ENCODE results near the gene ATAD5.
"Not testable (repeated sequence)": the region's sequence is repeated elsewhere in the genome, so short reads cannot be mapped to it uniquely, and the experiment has no call there.

ATAD5 gene

GRCh38 chr17:30807896-30808295 is 23.9 kb upstream of the ATAD5 start:
- no peak for DNase-seq (ENCODE audit: extremely low read depth, insufficient read length)
- Histone ChIP-seq H3K27me3 (replicated peaks; ENCODE audit: control insufficient read depth, insufficient read depth, low read length) (no peaks in the 10 kb centered on the region), H3K4me3 (replicated peaks; ENCODE audit: low read depth, low read length) (no peak overlapping the region), H3K36me3 (ENCODE audit: control insufficient read depth, insufficient read depth, low read length) (peaks cover 2% of the 10 kb centered on the region; the same call in 1 of the 2 replicates)
- TF ChIP-seq, protein P1, sequence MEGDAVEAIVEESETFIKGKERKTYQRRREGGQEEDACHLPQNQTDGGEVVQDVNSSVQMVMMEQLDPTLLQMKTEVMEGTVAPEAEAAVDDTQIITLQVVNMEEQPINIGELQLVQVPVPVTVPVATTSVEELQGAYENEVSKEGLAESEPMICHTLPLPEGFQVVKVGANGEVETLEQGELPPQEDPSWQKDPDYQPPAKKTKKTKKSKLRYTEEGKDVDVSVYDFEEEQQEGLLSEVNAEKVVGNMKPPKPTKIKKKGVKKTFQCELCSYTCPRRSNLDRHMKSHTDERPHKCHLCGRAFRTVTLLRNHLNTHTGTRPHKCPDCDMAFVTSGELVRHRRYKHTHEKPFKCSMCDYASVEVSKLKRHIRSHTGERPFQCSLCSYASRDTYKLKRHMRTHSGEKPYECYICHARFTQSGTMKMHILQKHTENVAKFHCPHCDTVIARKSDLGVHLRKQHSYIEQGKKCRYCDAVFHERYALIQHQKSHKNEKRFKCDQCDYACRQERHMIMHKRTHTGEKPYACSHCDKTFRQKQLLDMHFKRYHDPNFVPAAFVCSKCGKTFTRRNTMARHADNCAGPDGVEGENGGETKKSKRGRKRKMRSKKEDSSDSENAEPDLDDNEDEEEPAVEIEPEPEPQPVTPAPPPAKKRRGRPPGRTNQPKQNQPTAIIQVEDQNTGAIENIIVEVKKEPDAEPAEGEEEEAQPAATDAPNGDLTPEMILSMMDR (IDR thresholded peaks at IDR 0.05; ENCODE audit: insufficient read depth, low read length, poor library complexity, severe bottlenecking) = no peak

DNA sequence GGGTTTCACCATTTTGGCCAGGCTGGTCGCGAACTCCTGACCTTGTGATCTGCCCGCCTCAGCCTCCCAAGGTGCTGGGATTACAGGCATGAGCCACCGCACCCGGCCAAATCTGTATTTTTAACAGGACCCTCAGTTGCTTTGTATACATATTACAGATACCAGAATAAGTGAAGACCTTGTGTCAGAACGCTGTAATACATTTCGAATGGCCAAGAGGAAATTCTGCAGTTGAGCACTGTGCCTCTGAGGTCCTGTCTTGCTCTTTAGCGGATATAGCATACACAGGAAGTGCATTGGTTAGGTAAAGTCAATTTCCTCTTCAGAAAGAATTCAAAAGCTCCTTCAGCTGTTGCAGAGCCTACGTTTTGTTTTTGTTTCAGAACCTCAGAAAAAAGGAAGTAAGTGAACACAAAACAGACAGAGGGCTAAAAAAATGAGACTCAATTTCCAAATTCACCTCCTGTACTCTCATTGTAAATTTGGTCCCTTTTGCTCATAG is 22.9 kb upstream of the ATAD5 start:
- peak overlapping the region; percentile 22; the same call in 1 of the 2 replicates for H3K4me3 ChIP-seq (replicated peaks; ENCODE audit: low read depth, low read length)
- TF ChIP-seq, protein P1 (IDR thresholded peaks at IDR 0.05; ENCODE audit: insufficient read depth, low read length, poor library complexity, severe bottlenecking) = no peak
- peaks cover under 1% of the 10 kb centered on the region; the same call in 1 of the 2 replicates for H3K36me3 ChIP-seq (ENCODE audit: control insufficient read depth, insufficient read depth, low read length)
- H3K27me3 ChIP-seq (replicated peaks; ENCODE audit: control insufficient read depth, insufficient read depth, low read length) = no peaks in the 10 kb centered on the region
- DNase-seq (ENCODE audit: extremely low read depth, insufficient read length) = peak; percentile 80

DNA sequence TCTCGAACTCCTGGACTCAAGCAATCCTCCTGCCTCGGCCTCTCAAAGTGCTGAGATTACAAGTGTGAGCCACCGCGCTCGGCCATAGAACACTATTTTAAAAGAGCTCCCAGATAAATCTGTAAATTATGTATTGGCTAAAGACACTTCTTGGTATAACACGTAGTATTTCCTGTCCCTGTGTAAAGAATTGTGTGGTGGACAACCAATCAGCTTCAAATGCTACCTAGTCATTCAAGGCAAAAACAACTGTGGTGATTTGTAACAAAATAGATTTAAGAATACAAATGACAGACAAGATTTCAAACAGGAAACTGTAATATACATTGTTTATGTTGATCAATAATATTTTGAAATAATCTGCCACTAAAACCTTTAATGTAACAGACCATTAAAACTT is 21.9 kb upstream of the ATAD5 start:
- no peaks in the 10 kb centered on the region for H3K36me3 ChIP-seq (ENCODE audit: control insufficient read depth, insufficient read depth, low read length)
- no peak overlapping the region for H3K4me3 ChIP-seq (replicated peaks; ENCODE audit: low read depth, low read length)
- TF ChIP-seq, protein P1 (IDR thresholded peaks at IDR 0.05; ENCODE audit: insufficient read depth, low read length, poor library complexity, severe bottlenecking) = no peak
- H3K27me3 ChIP-seq (replicated peaks; ENCODE audit: control insufficient read depth, insufficient read depth, low read length) = no peaks in the 10 kb centered on the region
- DNase-seq (ENCODE audit: extremely low read depth, insufficient read length) = no peak

- no peaks in the 10 kb centered on the region for H3K27me3 ChIP-seq (replicated peaks; ENCODE audit: control insufficient read depth, insufficient read depth, low read length)
- TF ChIP-seq, protein P1 (IDR thresholded peaks at IDR 0.05; ENCODE audit: insufficient read depth, low read length, poor library complexity, severe bottlenecking) = no peak
- H3K36me3 ChIP-seq (ENCODE audit: control insufficient read depth, insufficient read depth, low read length) = no peaks in the 10 kb centered on the region
- H3K4me3 ChIP-seq (replicated peaks; ENCODE audit: low read depth, low read length) = no peak overlapping the region
- no peak for DNase-seq (ENCODE audit: extremely low read depth, insufficient read length)
Observed at GRCh38 chr17:30812218-30813177, 19.3 kb upstream of the ATAD5 start.

DNA sequence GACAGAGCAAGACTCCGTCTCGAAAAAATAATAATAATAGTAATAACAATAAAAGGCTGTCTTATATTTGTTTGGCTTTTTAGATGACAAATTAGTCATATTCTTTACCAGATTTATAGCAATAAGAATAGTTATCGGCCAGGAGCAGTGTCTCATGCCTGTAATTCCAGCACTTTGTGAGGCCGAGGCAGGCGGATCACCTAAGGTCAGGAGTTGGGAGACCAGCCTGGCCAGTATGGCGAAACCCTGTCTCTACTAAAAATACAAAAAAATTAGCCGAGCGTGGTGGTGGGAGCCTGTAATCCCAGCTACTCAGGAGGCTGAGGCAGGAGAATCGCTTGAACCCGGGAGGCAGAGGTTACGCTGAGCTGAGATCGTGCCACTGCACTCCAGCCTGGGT is 17.5 kb upstream of the ATAD5 start:
- not testable (repeated sequence) for H3K4me3 ChIP-seq (replicated peaks; ENCODE audit: low read depth, low read length); H3K36me3 ChIP-seq (ENCODE audit: control insufficient read depth, insufficient read depth, low read length); DNase-seq (ENCODE audit: extremely low read depth, insufficient read length); H3K27me3 ChIP-seq (replicated peaks; ENCODE audit: control insufficient read depth, insufficient read depth, low read length)

GRCh38 chr17:30814860-30815259 is 16.9 kb upstream of the ATAD5 start:
- H3K36me3 ChIP-seq (ENCODE audit: control insufficient read depth, insufficient read depth, low read length); H3K4me3 ChIP-seq (replicated peaks; ENCODE audit: low read depth, low read length); DNase-seq (ENCODE audit: extremely low read depth, insufficient read length); H3K27me3 ChIP-seq (replicated peaks; ENCODE audit: control insufficient read depth, insufficient read depth, low read length): not testable (repeated sequence)
